GM23338 (cell line): Measurements from ENCODE around the gene TAGLN3. TPM values are rescaled to one million over a fixed set of nuclear protein-coding genes. Genes with fewer than 3 reads are reported as not detected.

Source experiments
- ATAC-seq: fragments of 200-7000 bp; cut with Tn5 transposase; 3 replicates; pipeline ENCODE4 v1.9.1; 2020
- DNase-seq: peaks from one replicate; pipeline ENCODE4 v3.0.0-alpha.2; 2015; ENCODE audit warnings: low spot score
- H2AFZ ChIP-seq: fragments of 200-600 bp; sonication (generic); 2 replicates; pipeline ENCODE4 v1.8.0; 2016; ENCODE audit warnings: antibody characterized with exemption, mild to moderate bottlenecking, moderate library complexity
- H3F3A ChIP-seq: fragments of 200-600 bp; sonication (generic); replicated peaks from 2 replicates; pipeline ENCODE4 v1.8.0; 2017; ENCODE audit warnings: antibody characterized with exemption, mixed run types, low read depth
- H3K27ac ChIP-seq: fragments of 200-600 bp; sonication (generic); 2 replicates; pipeline ENCODE4 v1.6.1; 2016; ENCODE audit warnings: low read depth
- H3K27me3 ChIP-seq: fragments of 200-600 bp; sonication (generic); 2 replicates; pipeline ENCODE4 v1.8.0; 2016; ENCODE audit warnings: mild to moderate bottlenecking, mixed run types, moderate library complexity; ENCODE audit not compliant: insufficient read depth
- H3K36me3 ChIP-seq: fragments of 200-600 bp; sonication (generic); 2 replicates; pipeline ENCODE4 v1.8.0; 2016; ENCODE audit warnings: mild to moderate bottlenecking; ENCODE audit not compliant: insufficient read depth
- H3K4me1 ChIP-seq: fragments of 200-600 bp; sonication (generic); 2 replicates; pipeline ENCODE4 v1.8.0; 2016; ENCODE audit warnings: mild to moderate bottlenecking, moderate library complexity; ENCODE audit not compliant: insufficient read depth
- H3K4me2 ChIP-seq: fragments of 200-600 bp; sonication (generic); 2 replicates; pipeline ENCODE4 v1.7.1; 2017; ENCODE audit warnings: mixed run types
- H3K4me3 ChIP-seq: fragments of 200-600 bp; sonication (generic); 2 replicates; pipeline ENCODE4 v1.6.1; 2016; ENCODE audit warnings: mixed run types
- H3K79me2 ChIP-seq: fragments of 200-600 bp; sonication (generic); replicated peaks from 2 replicates; pipeline ENCODE4 v1.8.0; 2017; ENCODE audit warnings: mild to moderate bottlenecking; ENCODE audit not compliant: insufficient read depth
- H3K9me2 ChIP-seq: fragments of 200-600 bp; sonication (generic); 2 replicates; pipeline ENCODE4 v1.8.0; 2017; ENCODE audit not compliant: insufficient read depth
- H4K20me1 ChIP-seq: fragments of 200-600 bp; sonication (generic); replicated peaks from 2 replicates; pipeline ENCODE4 v1.8.0; 2017; ENCODE audit warnings: mild to moderate bottlenecking; ENCODE audit not compliant: insufficient read depth
- H3K27ac Mint-ChIP-seq: 2 replicates; pipeline ENCODE4 v1.8.0; 2020; ENCODE audit warnings: inconsistent platforms, mild to moderate bottlenecking, moderate library complexity, mixed read lengths
- H3K27me3 Mint-ChIP-seq: 3 replicates; pipeline ENCODE4 v1.8.0; 2022; ENCODE audit warnings: low read depth, mild to moderate bottlenecking, moderate library complexity, mixed read lengths, inconsistent platforms; ENCODE audit not compliant: insufficient read depth, poor library complexity
- H3K36me3 Mint-ChIP-seq: 3 replicates; pipeline ENCODE4 v1.8.0; 2021; ENCODE audit warnings: low read depth, mild to moderate bottlenecking, inconsistent platforms, moderate library complexity, mixed read lengths
- H3K4me1 Mint-ChIP-seq: 3 replicates; pipeline ENCODE4 v1.8.0; 2020; ENCODE audit warnings: mild to moderate bottlenecking, inconsistent platforms, mixed read lengths
- H3K4me3 Mint-ChIP-seq: 3 replicates; pipeline ENCODE4 v1.8.0; 2021; ENCODE audit warnings: moderate library complexity, mild to moderate bottlenecking, inconsistent platforms, mixed read lengths
- H3K9me3 Mint-ChIP-seq: 3 replicates; pipeline ENCODE4 v1.8.0; 2020; ENCODE audit warnings: moderate library complexity, mild to moderate bottlenecking, inconsistent platforms, mixed read lengths
- CREB1 ChIP-seq: fragments of 250-450 bp; sonication (Bioruptor Pico); IDR thresholded peaks from 2 replicates; pipeline ENCODE4 v1.5.0; 2020; ENCODE audit warnings: low read depth, mild to moderate bottlenecking, moderate library complexity
- EZH2 ChIP-seq: fragments of 200-600 bp; sonication (generic); IDR thresholded peaks from one replicate; pipeline ENCODE4 v1.8.0; 2017; ENCODE audit warnings: antibody characterized with exemption, mild to moderate bottlenecking, low read depth; ENCODE audit not compliant: unreplicated experiment
- EZH2phosphoT487 ChIP-seq: fragments of 200-600 bp; sonication (generic); IDR thresholded peaks from one replicate; pipeline ENCODE4 v1.8.1; 2018; ENCODE audit warnings: antibody characterized with exemption; ENCODE audit not compliant: unreplicated experiment
- JUNB ChIP-seq: IDR thresholded peaks from one replicate; pipeline ENCODE4 v1.6.1; 2016; ENCODE audit warnings: antibody characterized with exemption; ENCODE audit not compliant: unreplicated experiment
- NANOG ChIP-seq: IDR thresholded peaks from 2 replicates; pipeline ENCODE4 v1.6.1; 2016; ENCODE audit warnings: antibody characterized with exemption, borderline replicate concordance
- POLR2AphosphoS5 ChIP-seq: IDR thresholded peaks from 2 replicates; pipeline ENCODE4 v1.6.1; 2016; ENCODE audit warnings: antibody characterized with exemption, low read depth
- REST ChIP-seq: IDR thresholded peaks from one replicate; pipeline ENCODE4 v1.6.1; 2018; ENCODE audit warnings: antibody characterized with exemption; ENCODE audit not compliant: unreplicated experiment
- ZNF114 ChIP-seq: fragments of 250-450 bp; sonication (Bioruptor Pico); IDR thresholded peaks from 2 replicates; pipeline ENCODE4 v1.5.0; 2020; ENCODE audit warnings: mild to moderate bottlenecking, moderate library complexity
- ZNF331 ChIP-seq: fragments of 250-450 bp; sonication (Bioruptor Pico); IDR thresholded peaks from 2 replicates; pipeline ENCODE4 v1.5.0; 2020; ENCODE audit warnings: low read depth, mild to moderate bottlenecking, moderate library complexity
- ZNF462 ChIP-seq: fragments of 250-450 bp; sonication (Bioruptor Pico); IDR thresholded peaks from 2 replicates; pipeline ENCODE4 v1.5.0; 2020; ENCODE audit warnings: mild to moderate bottlenecking, moderate library complexity
- polyA plus RNA-seq: library from polyadenylated mRNA; unstranded; fragments of >200 nt; fragmentation: Nextera tagmentation; extraction: Ambion mirVana; gene quantifications from 2 replicates; pipeline ENCODE4 v1.2.1, GENCODE V29; 2016
- total RNA-seq: library from RNA; depleted of rRNA; stranded (reverse); fragments of >200 nt; shearing (Covaris generic); gene quantifications from 2 replicates; pipeline ENCODE4 v1.2.3, GENCODE V29; 2014

TAGLN3 gene
- total and polyA plus RNA-seq, 2 experiments from 2014 or later, result 6.8 to 12.6 TPM

- TF ChIP-seq ZNF462 (CRISPR knock-in tag), result no peak
- TF ChIP-seq CREB1, result no peak
- TF ChIP-seq EZH2, result no peak
- no peak for TF ChIP-seq POLR2AphosphoS5
- no peak for TF ChIP-seq ZNF114 (CRISPR knock-in tag)
- TF ChIP-seq EZH2phosphoT487, result no peak
These were observed 45.8 kb upstream of the TAGLN3 start (continued) for GRCh38 chr3:111952866-111953450.

- Histone ChIP-seq H3K27me3 (peaks cover 15% of the 10 kb centered on the region; the same call in 1 of the 2 replicates), H2AFZ (no peak overlapping the region), H3K36me3 (no peaks in the 10 kb centered on the region), H3K4me1 (peaks cover 37% of the 10 kb centered on the region), H3K27ac (no peak overlapping the region), H3K4me2 (peak overlapping the region; percentile 14; the same call in 1 of the 2 replicates), H3K9me2 (no peaks in the 10 kb centered on the region; the same call in 1 of the 2 replicates), H4K20me1 (no peaks in the 10 kb centered on the region), H3F3A (no peaks in the 10 kb centered on the region), H3K4me3 (no peak overlapping the region), H3K79me2 (no peaks in the 10 kb centered on the region)
- Mint-ChIP-seq H3K36me3 (peaks cover 2% of the 10 kb centered on the region; the same call in 2 of the 3 replicates), H3K4me1 (peaks cover 45% of the 10 kb centered on the region), H3K4me3 (no peak overlapping the region), H3K9me3 (no peaks in the 10 kb centered on the region), H3K27ac (no peak overlapping the region), H3K27me3 (peaks cover 6% of the 10 kb centered on the region)
- DNase-seq (no peak), ATAC-seq (no peak)
- no peak for TF ChIP-seq CREB1
- no peak for TF ChIP-seq ZNF114 (CRISPR knock-in tag)
- no peak for TF ChIP-seq JUNB
- TF ChIP-seq ZNF331 (CRISPR knock-in tag), result no peak
- TF ChIP-seq NANOG, result no peak
- no peak for TF ChIP-seq REST
- TF ChIP-seq POLR2AphosphoS5, result no peak
These were observed 44.3 kb upstream of the TAGLN3 start for GRCh38 chr3:111954228-111954990.
